Nephron progenitor cell (in vitro differentiated cells): Measurements from ENCODE around the gene BIRC5.
A peak's percentile ranks its signal among the peaks of the same experiment; 100 is the strongest.
"Not testable (repeated sequence)": the region's sequence is repeated elsewhere in the genome, so short reads cannot be mapped to it uniquely, and the experiment has no call there.

Experiments used
- DNase-seq: peaks from one replicate; pipeline ENCODE4 v3.0.0; 2021
- H3K27ac Mint-ChIP-seq: 2 replicates; pipeline ENCODE4 v1.8.0; 2021; ENCODE audit warnings: mild to moderate bottlenecking, moderate library complexity, mixed read lengths
- H3K27me3 Mint-ChIP-seq: 2 replicates; pipeline ENCODE4 v1.8.0; 2021; ENCODE audit warnings: mild to moderate bottlenecking, low read depth, mixed read lengths; ENCODE audit not compliant: poor library complexity
- H3K36me3 Mint-ChIP-seq: 2 replicates; pipeline ENCODE4 v1.8.0; 2021; ENCODE audit warnings: low read depth, mixed read lengths
- H3K4me1 Mint-ChIP-seq: 2 replicates; pipeline ENCODE4 v1.8.0; 2021; ENCODE audit warnings: mixed read lengths
- H3K4me3 Mint-ChIP-seq: 2 replicates; pipeline ENCODE4 v1.8.0; 2021; ENCODE audit warnings: mild to moderate bottlenecking, moderate library complexity, mixed read lengths
- H3K9me3 Mint-ChIP-seq: 2 replicates; pipeline ENCODE4 v1.8.0; 2021; ENCODE audit warnings: mild to moderate bottlenecking, moderate library complexity, mixed read lengths
- TF ChIP-seq, protein P1 (sequence below): fragments of 200-600 bp; sonication (generic); IDR thresholded peaks from 2 replicates; pipeline ENCODE4 v1.5.0; 2021; ENCODE audit warnings: antibody characterized with exemption

Gene BIRC5

DNA sequence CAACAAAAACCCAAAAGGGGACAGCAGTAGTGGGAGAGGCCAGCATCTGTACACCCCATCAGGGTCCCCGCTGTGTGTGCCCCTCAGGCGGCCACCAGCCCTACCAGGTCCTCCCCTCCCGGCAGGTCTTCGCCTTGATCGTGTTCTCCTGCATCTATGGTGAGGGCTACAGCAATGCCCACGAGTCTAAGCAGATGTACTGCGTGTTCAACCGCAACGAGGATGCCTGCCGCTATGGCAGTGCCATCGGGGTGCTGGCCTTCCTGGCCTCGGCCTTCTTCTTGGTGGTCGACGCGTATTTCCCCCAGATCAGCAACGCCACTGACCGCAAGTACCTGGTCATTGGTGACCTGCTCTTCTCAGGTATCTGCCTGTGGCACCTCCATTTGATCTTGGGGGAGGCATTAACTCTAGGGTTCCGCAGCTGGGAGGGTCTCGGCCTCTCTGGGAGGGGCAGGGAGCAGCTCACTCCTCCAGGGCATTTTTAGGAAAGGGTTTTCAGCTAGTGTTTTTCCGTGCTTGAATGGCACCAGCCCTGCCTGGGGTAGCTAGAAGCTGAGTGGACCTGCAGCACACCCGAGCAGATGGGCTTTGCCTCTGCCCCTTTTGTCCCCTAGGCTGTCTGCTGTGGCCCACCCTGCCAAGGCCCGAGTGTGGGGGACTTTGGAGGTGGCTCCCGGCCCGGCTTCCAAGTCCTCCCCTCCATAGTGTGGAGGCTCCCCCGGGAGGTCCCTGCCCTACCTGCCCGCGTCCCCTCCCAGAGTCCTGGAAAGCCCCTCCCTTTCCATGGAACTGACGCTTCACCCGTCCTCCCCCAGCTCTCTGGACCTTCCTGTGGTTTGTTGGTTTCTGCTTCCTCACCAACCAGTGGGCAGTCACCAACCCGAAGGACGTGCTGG, 43.1 kb upstream of the BIRC5 start:
- peak overlapping the region; percentile 15 for H3K4me3 Mint-ChIP-seq

GRCh38 chr17:78171591-78172248, 42.3 kb upstream of the BIRC5 start:
- H3K4me1 Mint-ChIP-seq, result peaks cover 19% of the 10 kb centered on the region
- not testable (repeated sequence) for H3K4me3 Mint-ChIP-seq, H3K27ac Mint-ChIP-seq, DNase-seq, H3K9me3 Mint-ChIP-seq, H3K27me3 Mint-ChIP-seq
- peaks cover 12% of the 10 kb centered on the region for H3K36me3 Mint-ChIP-seq

More for the DNA sequence above, 43.1 kb upstream of the BIRC5 start:
- TF ChIP-seq, protein P1, sequence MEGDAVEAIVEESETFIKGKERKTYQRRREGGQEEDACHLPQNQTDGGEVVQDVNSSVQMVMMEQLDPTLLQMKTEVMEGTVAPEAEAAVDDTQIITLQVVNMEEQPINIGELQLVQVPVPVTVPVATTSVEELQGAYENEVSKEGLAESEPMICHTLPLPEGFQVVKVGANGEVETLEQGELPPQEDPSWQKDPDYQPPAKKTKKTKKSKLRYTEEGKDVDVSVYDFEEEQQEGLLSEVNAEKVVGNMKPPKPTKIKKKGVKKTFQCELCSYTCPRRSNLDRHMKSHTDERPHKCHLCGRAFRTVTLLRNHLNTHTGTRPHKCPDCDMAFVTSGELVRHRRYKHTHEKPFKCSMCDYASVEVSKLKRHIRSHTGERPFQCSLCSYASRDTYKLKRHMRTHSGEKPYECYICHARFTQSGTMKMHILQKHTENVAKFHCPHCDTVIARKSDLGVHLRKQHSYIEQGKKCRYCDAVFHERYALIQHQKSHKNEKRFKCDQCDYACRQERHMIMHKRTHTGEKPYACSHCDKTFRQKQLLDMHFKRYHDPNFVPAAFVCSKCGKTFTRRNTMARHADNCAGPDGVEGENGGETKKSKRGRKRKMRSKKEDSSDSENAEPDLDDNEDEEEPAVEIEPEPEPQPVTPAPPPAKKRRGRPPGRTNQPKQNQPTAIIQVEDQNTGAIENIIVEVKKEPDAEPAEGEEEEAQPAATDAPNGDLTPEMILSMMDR, result no peak
- H3K27ac Mint-ChIP-seq, result no peak overlapping the region
- H3K9me3 Mint-ChIP-seq, result no peaks in the 10 kb centered on the region
- peaks cover 6% of the 10 kb centered on the region for H3K27me3 Mint-ChIP-seq
- DNase-seq, result no peak
- peaks cover 14% of the 10 kb centered on the region for H3K4me1 Mint-ChIP-seq
- H3K36me3 Mint-ChIP-seq, result peaks cover 12% of the 10 kb centered on the region

DNA sequence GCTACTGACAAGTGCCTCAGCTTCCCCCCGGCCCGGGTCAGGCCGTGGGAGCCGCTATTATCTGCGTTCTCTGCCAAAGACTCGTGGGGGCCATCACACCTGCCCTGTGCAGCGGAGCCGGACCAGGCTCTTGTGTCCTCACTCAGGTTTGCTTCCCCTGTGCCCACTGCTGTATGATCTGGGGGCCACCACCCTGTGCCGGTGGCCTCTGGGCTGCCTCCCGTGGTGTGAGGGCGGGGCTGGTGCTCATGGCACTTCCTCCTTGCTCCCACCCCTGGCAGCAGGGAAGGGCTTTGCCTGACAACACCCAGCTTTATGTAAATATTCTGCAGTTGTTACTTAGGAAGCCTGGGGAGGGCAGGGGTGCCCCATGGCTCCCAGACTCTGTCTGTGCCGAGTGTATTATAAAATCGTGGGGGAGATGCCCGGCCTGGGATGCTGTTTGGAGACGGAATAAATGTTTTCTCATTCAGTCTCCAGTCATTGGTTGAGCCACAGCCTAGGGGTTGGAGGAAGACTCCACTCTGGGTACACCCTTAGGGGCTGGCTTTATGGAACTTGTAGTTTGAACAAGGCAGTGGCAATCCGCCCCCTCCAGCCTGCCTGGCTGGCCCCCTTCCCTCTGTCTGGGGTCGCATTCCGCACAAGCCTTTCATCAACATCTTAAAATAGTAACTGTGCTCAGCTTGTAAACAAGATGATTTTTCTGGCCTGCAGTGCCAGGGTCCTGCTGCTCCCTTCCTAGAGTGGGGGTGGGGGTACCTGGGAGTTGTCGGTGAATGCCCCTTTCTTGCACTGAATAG, 41.6 kb upstream of the BIRC5 start:
- Mint-ChIP-seq H3K27ac (no peak overlapping the region), H3K9me3 (no peaks in the 10 kb centered on the region), H3K27me3 (peaks cover 3% of the 10 kb centered on the region), H3K4me3 (no peak overlapping the region), H3K36me3 (peaks cover 12% of the 10 kb centered on the region), H3K4me1 (peaks cover 19% of the 10 kb centered on the region)
- TF ChIP-seq, protein P1, result no peak
- DNase-seq, result no peak

- Mint-ChIP-seq H3K9me3 (no peaks in the 10 kb centered on the region), H3K27ac (no peak overlapping the region), H3K4me3 (no peak overlapping the region), H3K27me3 (peaks cover 3% of the 10 kb centered on the region), H3K4me1 (peaks cover 19% of the 10 kb centered on the region), H3K36me3 (peaks cover 16% of the 10 kb centered on the region)
- TF ChIP-seq, protein P1, result no peak
- DNase-seq, result no peak
These were observed 40.8 kb upstream of the BIRC5 start for GRCh38 chr17:78173097-78173715.

DNA sequence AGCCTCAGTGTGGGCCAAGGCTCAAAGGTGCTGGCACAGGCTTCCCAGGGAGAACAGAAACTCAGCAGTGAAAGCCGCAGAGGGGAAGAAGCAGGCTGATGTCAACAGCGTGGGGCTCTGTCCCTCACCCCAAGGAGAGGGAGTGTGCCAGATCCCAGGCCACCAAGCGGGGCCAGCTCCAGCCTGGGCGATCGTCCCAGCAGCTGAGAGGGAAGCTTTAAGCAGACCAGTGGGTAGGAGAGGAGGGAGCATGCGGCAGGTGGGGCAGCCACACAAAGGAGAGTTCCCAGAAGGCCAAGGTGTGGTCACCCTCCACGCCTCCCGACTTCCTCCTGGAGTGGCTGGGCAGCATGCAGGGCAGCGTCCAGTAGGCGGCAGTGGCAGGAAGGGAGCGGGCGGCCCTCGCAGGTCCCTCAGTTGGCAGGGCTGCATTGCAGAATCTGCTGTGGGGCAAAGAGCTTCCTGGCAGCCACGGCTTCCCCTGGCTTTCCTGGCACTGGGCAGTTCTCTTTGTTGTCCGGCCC, 39.6 kb upstream of the BIRC5 start:
- Mint-ChIP-seq H3K9me3 (no peaks in the 10 kb centered on the region), H3K36me3 (peaks cover 28% of the 10 kb centered on the region), H3K27me3 (peaks cover 3% of the 10 kb centered on the region), H3K4me1 (peaks cover 19% of the 10 kb centered on the region), H3K27ac (peak overlapping the region; percentile 75), H3K4me3 (no peak overlapping the region)
- DNase-seq, result no peak
- TF ChIP-seq, protein P1, result no peak
